ENCODE results near the gene ZNF581.

- TF ChIP-seq CTCF (IDR thresholded peaks at IDR 0.05): no peak
- TF ChIP-seq EZH2phosphoT487 (IDR thresholded peaks at IDR 0.05; ENCODE audit: borderline replicate concordance, low read depth): no peak
- no peak for TF ChIP-seq SMC3 (IDR thresholded peaks at IDR 0.05; ENCODE audit: low read depth, low read length)
- 0 out of 2 replicates have a peak, but pooled peaks have one; percentile 4 for TF ChIP-seq REST (IDR thresholded peaks at IDR 0.05; ENCODE audit: low read depth, low read length)
- no peak for TF ChIP-seq JUND (IDR thresholded peaks at IDR 0.05)
- no peak for TF ChIP-seq RAD21 (IDR thresholded peaks at IDR 0.05; ENCODE audit: low read length)
- TF ChIP-seq POLR2AphosphoS5 (IDR thresholded peaks at IDR 0.05; ENCODE audit: low read depth, low read length): peak; percentile 23; the same call in 1 of the 2 replicates
- TF ChIP-seq CHD2 (IDR thresholded peaks at IDR 0.05; ENCODE audit: low read length, partially characterized antibody): no peak
- TF ChIP-seq USF2 (IDR thresholded peaks at IDR 0.05; ENCODE audit: borderline replicate concordance, low read depth, low read length): no peak
- TF ChIP-seq MEF2A (IDR thresholded peaks at IDR 0.05; ENCODE audit: borderline replicate concordance, low read depth): no peak
- TF ChIP-seq EP300 (IDR thresholded peaks at IDR 0.05; ENCODE audit: borderline replicate concordance in 1 of 2, low read depth in 1 of 2, low read length in 1 of 2): 0 out of 4 replicates have a peak, but pooled peaks of 1 of the 2 experiments have one; percentile 7
- TF ChIP-seq SIN3A (IDR thresholded peaks at IDR 0.05; ENCODE audit: borderline replicate concordance, low read depth, low read length): no peak
- TF ChIP-seq GATA2 (CRISPR knock-in tag; IDR thresholded peaks at IDR 0.05): no peak
These were observed 4.5 kb downstream of the ZNF581 start, which contains the start of gene CCDC106 for GRCh38 chr19:55647732-55648584.

Data from SK-N-SH (cell line).